Stimulated activated naive CD8-positive, alpha-beta T cell treated with anti-CD3 and anti-CD28 coated beads, Interleukin-15, Interleukin-2, amounts not matched to agents 100 U/mL and 50 U/mL, for 24 hours (primary cell): ENCODE results near the gene BNC2.
"Not testable (repeated sequence)": the region's sequence is repeated elsewhere in the genome, so short reads cannot be mapped to it uniquely, and the experiment has no call there.

ENCODE experiments used
- ATAC-seq: fragments of 150-1000 bp; cut with Tn5 transposase; one replicate; pipeline ENCODE4 v1.10.0; 2021
- DNase-seq: peaks from one replicate; pipeline ENCODE4 v3.0.0; 2021

The BNC2 gene

DNA sequence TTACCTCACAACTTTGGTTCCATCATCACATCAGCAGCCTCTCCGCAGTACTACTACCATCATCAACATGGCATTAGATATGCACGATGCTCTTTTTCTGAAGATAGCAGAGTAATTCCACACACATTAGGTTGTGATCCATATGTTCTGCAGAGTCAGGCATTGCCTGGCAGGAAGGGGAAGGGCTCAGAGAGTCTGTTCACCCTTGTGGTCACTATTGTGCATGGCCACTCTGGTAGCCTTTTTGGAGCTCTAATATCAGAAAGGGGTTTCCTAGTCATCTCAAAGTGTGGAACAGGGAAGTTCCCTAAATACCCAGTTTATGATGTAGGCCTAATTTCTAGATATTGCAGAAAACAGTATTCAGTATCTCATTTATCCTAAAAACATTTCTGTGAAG lies 373.6 kb downstream of the BNC2 start:
- DNase-seq (no peak), ATAC-seq (no peak)

GRCh38 chr9:16487915-16488314 lies 382.6 kb downstream of the BNC2 start:
- DNase-seq (no peak), ATAC-seq (no peak)

GRCh38 chr9:16485575-16486321 lies 384.7 kb downstream of the BNC2 start:
- no peak for DNase-seq
- no peak for ATAC-seq

DNA sequence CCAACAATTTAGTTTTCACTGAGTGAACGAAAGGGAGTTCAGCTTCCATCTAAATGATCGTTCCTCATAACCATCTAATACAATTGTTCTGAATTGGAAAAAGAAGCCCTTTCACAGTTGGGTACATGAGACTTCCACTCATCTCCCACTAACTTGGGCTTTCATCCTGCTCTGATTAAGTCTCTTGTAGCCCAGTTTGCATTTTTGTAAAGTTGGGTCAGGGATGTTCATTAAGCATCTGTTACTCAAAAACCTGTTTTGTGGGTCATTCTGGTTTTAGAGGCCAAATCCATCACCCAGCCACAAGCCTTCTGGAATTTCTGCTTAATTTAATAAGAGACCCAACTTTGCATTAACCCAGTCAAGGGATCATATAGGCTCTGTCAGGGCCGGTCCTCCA lies 385.3 kb downstream of the BNC2 start:
- no peak for DNase-seq
- ATAC-seq: no peak

GRCh38 chr9:16484744-16485143 lies 385.7 kb downstream of the BNC2 start:
- ATAC-seq (no peak), DNase-seq (no peak)

DNA sequence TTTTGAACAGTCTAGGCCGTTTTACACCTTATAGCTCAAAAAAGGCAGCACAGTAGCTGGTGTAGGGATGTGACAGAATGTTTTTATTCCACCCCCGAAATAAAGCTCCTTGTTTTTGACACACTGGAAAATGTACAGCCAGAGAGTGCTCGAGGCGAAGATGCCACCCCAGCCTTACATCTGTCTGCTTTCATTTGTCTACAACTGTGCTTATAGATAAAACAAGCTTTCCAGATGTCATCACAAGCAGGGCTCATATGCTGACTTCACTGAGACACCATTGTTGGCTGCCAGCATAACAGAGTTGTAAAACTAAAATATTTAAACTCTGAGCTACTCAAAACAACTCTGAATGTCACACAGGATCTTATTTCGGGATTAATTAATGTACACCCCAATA lies 386.3 kb downstream of the BNC2 start:
- DNase-seq: no peak
- ATAC-seq: no peak

GRCh38 chr9:16482764-16483163 lies 387.7 kb downstream of the BNC2 start:
- no peak for ATAC-seq
- no peak for DNase-seq

- DNase-seq, ATAC-seq: not testable (repeated sequence)
These were observed 389.9 kb downstream of the BNC2 start for GRCh38 chr9:16480584-16480983.

- DNase-seq (no peak), ATAC-seq (no peak)
These were observed 394.5 kb downstream of the BNC2 start for GRCh38 chr9:16475996-16476395.

- ATAC-seq: no peak
These were observed 395.2 kb downstream of the BNC2 start for GRCh38 chr9:16475257-16475656.

DNA sequence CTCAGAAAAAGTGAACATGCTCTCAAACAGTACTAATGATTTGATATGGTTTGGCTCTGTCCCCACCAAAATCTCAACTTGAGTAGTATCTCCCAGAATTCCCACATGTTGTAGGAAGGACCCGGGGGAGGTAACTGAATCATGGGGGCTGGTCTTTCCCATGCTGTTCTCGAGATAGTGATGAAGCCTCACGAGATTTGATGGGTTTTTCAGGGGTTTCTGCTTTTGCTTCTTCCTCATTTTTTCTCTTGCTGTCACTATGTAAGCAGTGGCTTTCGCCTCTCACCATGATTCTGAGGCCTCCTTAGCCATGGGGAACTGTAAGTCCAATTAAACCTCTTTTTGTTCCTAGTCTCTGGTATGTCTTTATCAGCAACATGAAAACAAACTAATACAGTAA lies 401.3 kb downstream of the BNC2 start:
- DNase-seq (no peak), ATAC-seq (no peak)

More at GRCh38 chr9:16475257-16475656, 395.2 kb downstream of the BNC2 start:
- no peak for DNase-seq

DNA sequence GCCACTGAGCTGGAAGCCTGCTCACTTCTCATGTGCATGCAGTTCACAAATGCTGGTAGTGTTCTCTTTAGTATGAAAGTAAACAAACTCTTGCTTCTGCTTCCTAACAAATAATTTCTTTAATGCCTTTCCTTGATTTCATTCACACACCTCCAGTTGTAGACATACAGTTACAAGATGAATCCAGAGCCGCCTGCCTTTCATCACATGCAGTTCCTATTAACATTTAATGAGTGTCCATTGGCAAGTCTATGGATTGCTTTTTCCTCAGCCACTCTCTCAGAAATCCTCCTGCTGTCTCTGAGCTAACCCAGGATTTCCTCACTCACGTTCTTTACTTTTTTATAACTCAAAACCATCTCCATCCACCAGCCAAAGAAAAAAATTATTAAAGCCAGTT lies 408.6 kb downstream of the BNC2 start:
- ATAC-seq (no peak), DNase-seq (no peak)

- no peak for DNase-seq
- no peak for ATAC-seq
These were observed 409.2 kb downstream of the BNC2 start for GRCh38 chr9:16461137-16461840.

DNA sequence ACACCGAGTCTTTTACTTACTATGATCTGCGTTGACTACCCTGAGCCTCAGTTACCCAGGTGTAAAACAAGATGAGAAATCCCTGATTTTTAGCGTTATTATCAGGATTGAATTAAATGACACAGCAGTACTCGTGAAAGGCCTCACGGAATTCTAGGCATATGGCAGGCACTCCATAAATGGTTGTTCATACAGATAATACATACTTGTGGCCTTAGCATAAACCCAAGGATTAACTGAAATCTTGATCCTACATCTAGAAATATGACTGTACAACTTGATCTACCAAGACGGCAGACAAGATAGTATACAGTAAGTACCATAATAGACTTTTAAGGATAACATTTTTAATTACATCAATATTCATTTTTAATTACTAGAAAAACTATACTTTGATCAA lies 409.8 kb downstream of the BNC2 start:
- ATAC-seq (no peak), DNase-seq (no peak)

DNA sequence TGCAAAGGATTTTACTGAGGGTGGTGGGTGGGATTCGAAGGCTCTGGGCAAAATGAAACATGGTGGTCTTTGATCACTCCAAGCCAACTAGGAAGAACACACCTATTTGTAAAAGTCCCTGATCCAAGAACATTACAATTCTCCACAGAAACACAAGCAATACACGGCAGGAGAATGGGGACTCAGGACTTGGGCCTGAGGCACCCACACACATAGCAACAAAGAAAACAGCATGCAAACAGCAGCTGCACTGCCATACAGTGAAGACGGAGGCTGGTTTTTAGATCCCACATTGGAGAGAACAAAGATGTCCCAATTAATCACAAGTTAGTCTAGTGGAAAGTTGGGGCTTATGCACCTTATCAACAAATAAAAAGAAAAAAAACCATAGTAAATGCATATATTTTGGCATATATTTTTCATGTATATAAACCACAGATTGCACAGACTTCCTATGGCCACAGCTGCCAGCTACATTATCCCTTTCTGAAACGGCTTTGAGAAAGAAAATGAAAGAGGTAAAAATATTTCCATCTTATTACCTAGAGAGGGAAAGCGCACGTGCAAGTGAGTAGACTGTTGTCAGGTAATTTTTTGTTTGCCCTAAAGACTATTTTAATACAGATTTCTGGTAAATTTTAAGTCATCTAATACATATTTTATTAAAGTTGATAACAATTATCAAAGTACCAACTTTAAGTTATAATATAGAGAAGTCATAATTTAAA lies 410.9 kb downstream of the BNC2 start:
- DNase-seq: no peak
- ATAC-seq: no peak

- DNase-seq: no peak
- no peak for ATAC-seq
These were observed 411.6 kb downstream of the BNC2 start for GRCh38 chr9:16458696-16459420.

- ATAC-seq: no peak
- DNase-seq: no peak
These were observed 414.6 kb downstream of the BNC2 start for GRCh38 chr9:16455842-16456241.

DNA sequence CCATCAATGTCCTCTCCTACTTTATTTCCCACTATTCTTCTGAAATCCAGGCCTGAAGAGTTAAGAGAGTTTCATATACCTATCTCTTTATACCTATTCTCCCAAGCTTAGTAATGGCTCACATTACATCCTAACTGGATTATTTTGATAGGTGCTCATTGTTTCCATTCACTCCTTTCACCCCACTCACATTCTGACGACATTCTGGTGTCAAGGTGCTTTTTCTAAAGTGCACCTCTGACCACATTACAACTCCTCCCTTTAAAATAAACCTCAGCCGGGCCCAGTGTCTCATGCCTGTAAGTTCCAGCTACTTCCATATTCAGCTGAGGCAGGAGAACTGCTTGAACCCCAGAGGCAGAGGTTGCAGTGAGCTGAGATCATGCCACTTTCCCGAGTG lies 417.1 kb downstream of the BNC2 start:
- no peak for DNase-seq
- ATAC-seq: no peak

- ATAC-seq (no peak), DNase-seq (no peak)
These were observed 419.9 kb downstream of the BNC2 start for GRCh38 chr9:16450578-16450977.

DNA sequence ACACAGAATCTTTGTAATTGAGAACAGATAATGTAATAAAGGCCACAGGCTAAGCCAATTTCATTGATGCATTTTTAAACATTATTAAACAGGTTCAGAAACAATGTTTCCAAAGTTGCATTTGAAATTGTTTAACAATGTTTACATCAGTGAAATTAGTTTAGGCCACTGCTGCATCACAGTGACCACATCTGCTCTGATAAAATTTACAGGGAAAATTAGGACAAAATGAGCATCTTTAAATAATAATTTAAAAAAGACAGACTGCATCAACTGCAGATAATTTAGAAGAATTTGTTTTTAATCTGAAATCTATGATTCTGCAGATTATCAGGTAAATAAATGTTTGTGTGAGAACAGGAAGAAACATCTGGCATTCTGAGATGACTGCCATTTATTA lies 420.4 kb downstream of the BNC2 start:
- ATAC-seq (no peak), DNase-seq (no peak)

GRCh38 chr9:16449076-16449730 lies 421.3 kb downstream of the BNC2 start:
- no peak for ATAC-seq

GRCh38 chr9:16447946-16448345 lies 422.5 kb downstream of the BNC2 start:
- DNase-seq (no peak), ATAC-seq (no peak)

More at GRCh38 chr9:16449076-16449730, 421.3 kb downstream of the BNC2 start:
- no peak for DNase-seq
